PC-9 (cell line): Measurements from ENCODE around the gene GOLGA6L26.
"Not testable (repeated sequence)": the region's sequence is repeated elsewhere in the genome, so short reads cannot be mapped to it uniquely, and the experiment has no call there.

Experiments used
- CTCF ChIP-seq: fragments of 200-600 bp; sonication (generic); conservative IDR thresholded peaks from 2 replicates; pipeline ENCODE4 v1.6.1; 2017; ENCODE audit warnings: mixed run types, antibody characterized with exemption, mild to moderate bottlenecking, moderate library complexity
- EZH2 ChIP-seq: fragments of 200-600 bp; sonication (generic); IDR thresholded peaks from 2 replicates; pipeline ENCODE4 v1.8.0; 2017; ENCODE audit warnings: antibody characterized with exemption, low read depth

DNA sequence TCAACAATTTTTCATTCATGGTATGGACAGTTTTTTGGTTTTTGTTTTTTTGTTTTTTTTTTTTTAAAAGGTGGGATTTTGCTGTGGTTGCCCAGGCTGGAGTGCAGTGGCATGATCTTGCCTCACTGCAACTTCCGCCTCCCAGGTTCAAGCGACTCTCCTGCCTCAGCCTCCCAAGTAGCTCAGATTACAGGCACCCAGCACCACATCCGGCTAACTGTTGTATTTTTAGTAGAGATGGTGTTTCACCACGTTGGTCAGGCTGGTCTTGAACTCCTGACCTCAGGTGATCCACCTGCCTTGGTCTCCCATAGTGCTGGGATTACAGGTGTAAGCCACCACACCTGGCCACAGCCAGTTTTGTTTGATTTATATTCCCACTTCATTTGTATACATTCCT is 37.1 kb upstream of the GOLGA6L26 start:
- TF ChIP-seq CTCF, EZH2: not testable (repeated sequence)
